Cerebellar cortex (tissue), 1 donor: ENCODE results near the gene MFAP3.
"Not testable (repeated sequence)": the region's sequence is repeated elsewhere in the genome, so short reads cannot be mapped to it uniquely, and the experiment has no call there.

Experiments
- DNase-seq: peaks from one replicate; pipeline ENCODE4 v3.0.0-alpha.2; 2015; ENCODE audit warnings: low spot score

Gene MFAP3

DNA sequence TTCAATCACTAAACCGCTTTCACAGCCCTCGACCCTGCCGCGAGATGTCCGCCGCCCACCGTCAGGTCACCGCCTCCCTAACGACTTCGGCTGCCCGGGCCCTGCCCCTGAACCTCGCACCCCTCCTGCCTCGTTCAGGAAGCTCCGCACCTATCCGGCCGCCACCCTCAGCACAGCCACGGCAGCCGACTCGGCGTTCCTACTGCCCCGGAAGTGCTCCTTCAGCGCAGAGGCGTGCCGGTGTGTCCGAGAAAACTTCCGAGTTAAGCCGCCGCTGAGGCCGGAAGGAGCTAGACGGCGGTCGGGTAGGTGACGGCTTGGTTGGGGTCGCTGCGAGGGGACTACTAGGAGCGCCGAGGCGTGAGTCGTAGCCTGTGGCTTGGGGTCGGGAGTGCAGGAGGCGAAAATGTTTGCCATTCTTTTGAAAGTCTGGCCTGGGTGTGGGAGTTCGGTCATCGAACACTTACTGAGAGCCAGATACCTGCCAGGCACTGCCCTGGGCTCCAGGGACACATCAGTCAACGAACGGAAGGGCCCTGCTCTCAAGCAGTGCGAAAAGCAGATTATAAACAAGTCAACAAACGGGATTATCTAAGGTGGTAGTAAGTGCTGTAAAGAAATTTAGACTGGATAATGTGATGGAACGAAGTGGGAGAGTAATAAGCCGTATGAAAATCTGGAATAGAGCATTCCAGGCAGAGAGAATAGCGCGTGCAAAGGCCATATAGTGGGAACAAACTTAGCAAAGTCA lies at the start of gene MFAP3, which contains the start of gene FAM114A2:
TSS of gene MFAP3 (plus strand) at position 261 of the 751 bp plus-strand sequence. CDS start 10,756 bp downstream, outside the sequence.
TSS of gene FAM114A2 (minus strand) at position 204 of the 751 bp plus-strand sequence. CDS start 3,957 bp downstream, outside the sequence.
- DNase-seq: peak; percentile 88

DNA sequence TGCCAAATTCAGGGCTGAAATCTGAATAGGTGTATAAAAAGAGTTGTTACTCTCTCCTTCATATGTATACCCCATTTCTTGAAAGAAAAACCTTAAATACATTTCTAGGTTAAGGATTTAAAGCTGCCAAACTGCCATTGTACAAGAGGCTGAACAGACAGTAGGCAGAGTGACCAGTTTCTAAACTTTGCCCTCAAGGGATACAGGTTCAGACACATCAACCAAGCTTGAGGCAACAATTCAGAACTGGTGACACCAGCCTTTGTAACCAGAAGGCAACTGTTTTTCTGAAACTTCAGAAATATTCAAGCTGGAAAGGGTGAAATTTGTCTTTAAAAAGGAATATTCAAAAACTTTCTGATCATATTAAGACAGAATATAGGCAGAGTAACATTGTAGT lies 47.6 kb upstream of the MFAP3 start:
- DNase-seq: no peak

DNA sequence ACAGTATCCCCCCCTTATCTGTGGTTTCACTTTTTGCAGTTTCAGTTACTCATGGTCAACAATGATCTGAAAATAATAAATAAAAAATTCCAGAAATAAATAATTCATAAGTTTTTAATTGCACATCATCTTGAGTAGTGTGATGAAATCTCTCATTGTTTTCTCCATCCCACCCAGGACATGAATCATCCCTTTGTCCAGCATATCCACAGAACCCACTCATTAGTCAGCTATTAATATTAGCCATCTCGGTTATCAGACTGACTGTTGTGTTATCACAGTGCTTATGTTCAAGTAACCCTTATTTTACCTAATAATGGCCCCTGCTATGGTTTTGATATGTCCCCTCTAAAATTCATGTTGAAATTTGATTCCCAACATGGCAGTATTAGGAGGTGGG lies 40.8 kb upstream of the MFAP3 start:
- DNase-seq: no peak

DNA sequence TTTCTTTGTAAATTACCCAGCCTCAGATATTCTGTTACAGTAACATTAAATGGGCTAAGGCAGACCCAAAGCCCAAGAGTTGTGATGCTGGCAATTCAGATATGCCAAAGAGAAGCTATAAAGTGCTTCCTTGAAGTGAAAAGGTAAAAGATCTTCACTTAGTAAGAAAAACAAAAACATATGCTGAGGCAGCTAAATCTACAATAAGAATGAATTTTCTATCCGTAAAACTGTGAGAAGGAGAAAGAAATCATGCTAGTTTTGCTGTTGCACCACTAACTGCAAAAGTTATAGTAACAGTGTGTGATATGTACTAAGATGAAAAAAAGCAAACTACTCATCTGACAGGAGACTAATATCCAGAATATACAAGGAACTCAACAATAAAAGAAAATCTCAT lies 40.0 kb upstream of the MFAP3 start:
- DNase-seq: no peak

DNA sequence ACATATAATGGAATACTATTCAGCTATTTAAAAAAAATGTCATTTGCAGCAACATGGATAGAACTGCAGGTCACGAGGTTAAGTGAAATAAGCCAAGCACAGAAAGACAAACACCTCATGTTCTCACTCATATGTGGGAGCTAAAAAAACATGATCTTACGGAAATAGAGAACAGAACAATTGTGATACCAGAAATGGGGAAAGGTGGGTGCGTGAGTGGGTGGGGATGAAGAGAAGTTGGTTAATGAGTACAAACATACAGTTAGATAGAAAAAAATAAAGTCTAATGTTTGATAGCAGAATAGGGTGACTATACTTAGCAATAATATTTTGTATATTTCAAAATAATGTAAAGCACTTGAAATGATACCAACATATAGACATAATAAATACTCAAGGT lies 38.8 kb upstream of the MFAP3 start:
- DNase-seq: no peak

DNA sequence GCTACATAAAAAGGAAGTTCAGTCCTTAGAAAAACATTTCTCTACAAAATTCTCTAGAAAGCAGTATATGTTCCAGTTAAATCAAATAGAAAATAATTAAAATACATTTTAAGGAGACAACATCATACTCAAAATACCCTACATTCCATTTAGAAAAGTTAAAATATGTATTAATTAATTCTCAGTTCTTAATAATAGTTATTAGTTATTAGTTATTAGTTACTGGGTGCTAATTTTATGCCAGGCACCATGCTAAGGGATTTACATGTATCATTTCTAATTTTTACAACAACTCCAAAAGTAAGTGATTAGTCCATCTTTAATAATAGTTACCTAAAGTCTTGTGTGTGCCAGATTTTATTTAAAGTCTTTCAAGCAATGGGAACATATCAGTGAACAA lies 38.1 kb upstream of the MFAP3 start:
- DNase-seq: no peak

DNA sequence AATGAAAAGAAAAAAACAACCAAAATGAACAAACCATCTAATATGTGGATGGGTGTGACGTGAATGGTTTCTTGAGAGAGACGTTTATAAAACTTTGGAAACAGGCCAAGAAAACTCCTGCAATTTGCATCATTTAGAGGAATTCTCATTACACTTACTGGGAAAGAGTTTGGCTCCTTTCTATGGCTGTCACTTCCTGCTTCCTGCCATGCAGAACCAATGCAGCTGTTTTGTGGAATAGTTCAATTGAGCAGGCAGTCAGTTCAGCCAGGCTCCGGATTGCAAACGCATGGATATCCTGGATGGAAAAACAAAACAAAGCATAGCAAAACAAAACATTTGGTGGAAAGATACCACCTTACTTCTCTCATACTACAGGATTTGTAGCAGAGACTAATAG lies 36.7 kb upstream of the MFAP3 start:
- DNase-seq: no peak

DNA sequence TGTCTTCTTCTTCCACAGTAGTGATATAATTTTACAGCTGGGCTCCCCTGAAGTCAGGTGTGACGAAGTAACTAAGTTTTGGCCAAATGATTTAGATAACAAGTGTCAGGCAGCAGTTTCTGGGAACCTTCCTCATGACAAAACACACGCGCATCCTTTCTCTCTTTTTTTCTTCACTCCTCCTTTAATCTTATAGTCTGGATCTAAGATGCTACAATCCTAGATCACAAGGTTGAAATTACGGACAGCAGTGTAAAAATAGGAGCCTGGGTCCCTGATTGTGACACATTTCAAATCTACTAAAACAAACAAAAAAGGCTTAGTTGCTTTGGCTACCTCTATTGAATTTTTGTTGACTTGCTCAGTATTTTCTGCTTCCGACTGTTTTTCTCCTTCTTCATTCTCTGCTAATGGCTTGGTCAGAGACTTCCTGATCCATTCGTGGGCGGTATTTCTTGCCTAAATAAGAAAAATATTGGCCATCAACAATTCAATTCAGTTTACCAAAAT lies 36.2 kb upstream of the MFAP3 start:
- no peak for DNase-seq

DNA sequence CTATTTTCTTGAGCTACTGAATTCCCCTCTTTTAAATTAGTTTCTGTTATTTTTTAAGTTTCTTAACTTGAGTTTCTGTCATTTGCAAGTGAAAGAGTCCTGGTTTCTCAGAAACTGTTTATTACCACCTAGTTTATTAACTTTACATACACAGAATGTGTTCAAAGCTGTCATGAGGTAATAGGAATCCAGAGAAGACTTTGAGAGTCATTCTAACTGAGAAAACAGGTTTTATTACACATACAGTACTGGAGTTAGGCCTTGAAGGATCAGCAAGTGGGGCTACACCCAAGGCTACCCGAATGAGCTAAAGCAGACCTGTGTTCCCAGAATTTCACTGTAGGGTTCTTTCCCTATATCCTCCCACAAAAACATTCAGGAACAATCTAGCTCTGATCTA lies 33.1 kb upstream of the MFAP3 start:
- no peak for DNase-seq

DNA sequence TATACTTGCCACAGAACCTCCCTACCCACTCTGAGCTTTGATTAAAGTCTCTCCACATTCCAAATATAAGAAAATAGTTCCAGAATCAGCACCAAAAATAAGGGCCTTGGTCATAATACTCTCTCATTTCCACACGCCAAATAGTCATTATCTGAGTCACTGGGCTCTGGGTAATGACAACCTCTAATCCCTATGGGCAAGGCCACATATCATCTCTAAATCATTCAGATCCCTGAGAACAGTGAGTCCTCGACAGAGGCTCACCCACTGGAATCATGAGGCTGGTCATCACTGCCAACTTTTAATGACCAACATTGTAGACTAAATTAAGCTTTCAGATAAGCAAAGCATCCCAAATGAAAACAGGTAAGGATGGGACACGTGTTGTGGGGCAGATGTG lies 28.1 kb upstream of the MFAP3 start:
- DNase-seq: no peak

DNA sequence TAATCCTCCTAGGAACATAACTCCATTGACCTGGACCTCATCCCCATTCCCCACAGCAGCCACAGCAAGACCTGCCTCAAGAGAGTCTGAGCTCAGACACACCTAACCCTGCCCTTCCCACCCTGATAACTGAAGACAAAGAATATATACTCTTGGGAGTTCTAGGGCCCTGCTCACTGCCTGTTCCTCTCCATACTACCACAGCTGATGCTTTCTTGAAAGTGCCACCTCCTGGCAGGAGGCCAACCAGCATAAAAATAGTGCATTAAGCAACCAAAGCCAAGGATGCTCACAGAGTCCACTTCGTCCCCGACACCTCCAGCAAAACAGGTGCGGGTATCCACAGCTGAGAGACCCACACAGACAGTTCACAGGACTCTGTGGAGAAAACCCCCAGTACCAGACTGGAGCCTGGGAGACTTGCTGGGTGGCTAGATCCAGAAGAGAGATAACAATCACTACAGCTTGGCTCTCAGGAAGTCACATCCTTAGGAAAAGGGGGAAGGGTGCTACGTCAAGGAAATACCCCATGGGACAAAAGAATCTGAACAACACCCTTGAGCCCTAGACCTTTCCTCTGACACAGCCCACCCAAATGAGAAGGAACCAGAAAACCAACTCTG lies 23.6 kb upstream of the MFAP3 start:
- no peak for DNase-seq

DNA sequence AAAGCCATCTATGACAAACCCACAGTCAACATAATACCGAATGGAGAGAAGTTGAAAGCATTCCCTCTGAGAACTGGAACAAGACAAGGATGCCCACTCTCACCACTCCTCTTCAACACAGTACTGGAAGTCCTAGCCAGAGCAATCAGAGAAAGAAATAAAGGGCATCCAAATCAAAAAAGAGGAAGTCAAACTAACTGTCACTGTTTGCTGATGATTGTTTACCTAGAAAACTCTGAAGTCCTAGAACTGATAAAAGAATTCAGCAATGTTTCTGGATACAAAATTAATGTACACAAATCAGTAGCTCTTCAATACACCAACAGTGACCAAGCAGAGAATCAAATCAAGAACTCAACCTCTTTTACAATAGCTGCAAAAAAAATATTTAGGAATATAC lies 19.8 kb upstream of the MFAP3 start:
- DNase-seq: not testable (repeated sequence)

DNA sequence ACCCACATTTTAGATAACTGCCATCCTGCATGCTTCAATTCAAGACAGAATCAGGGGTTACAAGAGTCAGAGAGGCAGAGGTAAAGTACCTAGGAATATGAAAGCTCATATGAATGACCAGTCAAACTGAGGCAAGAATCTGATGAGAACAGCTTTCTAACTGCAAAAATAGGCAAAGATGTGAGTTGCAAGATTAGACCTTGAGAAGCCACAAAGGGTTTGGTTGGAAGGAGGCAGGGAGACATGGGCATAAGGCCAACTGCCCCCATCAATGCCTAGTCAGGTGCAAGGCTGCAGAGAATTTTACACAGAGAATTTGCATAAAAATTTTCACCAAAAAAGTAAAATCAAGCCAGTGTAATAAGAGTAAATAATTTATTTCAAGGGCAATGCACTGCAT lies 12.8 kb upstream of the MFAP3 start:
- DNase-seq: no peak

DNA sequence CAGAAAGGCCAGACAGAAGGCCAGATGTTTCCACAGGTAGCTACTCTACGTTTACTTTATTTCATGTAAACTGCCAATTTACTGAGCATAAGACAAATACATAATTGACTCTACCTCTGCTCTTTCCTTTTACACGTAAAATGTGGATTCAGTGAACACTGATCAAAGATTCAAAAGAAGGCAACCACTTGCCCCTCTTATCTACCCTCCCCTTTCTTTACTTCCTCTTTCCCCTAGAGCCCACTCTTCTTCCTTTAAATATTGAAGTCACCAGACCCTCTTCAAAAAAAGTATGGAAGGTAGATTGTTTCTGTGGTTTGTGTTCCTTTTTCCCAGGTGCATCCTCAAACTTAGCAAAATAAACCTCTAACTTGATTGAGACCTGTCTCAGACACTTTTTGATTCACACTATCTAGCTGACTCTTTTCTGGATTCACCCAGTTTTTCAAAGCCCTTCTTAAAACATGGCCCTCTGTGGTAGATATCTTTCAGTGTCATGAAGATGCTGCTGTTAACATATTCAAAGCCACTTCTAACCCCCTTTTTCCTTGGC lies 6.8 kb upstream of the MFAP3 start:
- no peak for DNase-seq

DNA sequence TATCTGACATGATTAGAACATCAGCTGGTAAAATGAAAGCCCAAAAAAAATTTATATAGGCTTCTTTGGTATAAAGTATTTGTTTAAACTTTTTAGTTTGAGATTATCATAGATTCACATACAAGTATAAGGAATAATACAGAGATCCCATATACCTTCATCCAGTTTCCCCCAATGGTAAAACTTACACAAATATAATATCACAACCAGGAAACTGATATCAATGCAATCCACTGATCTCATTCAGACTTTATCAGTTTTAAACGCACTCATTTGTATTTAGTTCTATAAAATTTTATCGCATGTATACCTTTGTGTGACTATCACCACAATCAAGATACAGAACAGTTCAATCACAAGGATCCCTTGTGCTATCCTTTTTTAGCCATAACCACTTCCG lies 3.8 kb upstream of the MFAP3 start:
- DNase-seq: no peak

DNA sequence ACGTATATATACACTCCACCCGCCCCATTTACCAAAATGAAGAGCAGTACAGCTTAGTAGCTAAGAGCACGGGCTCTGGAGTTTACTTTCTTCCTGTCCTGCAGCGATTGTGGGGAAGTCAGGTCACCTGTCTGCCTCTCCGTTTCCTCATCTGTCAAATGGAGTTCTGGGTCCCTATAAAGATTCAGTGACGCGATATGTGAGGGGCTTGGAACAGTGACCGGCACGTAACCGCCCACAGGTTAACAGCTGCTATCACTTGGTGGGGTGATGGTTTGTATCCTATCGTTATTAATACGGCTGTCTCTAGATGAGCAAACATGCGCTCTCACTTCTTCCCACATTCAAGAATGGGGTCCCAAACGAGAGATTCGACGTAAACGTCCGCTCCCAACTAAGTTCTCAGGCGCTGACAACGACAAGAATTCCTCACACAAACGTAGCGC lies 483 bp upstream of the MFAP3 start:
- no peak for DNase-seq

DNA sequence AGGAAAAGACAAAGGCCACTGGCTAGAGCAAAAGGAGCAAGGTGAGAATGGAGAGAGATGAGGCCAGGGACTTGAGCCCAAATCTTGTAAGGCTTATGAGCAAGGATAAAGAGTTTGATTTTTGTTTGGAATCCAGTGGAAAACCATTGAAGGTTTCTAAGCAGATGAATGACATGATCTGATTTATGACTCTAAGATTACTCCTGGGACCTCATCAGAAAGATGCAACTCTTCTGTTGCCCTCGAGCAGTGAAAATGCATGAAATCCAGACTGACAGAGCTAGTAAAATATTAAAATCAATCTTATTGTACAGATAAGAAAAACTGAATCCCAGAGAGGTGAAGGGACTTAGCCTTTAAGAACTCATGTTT lies 677 bp downstream of the MFAP3 start:
- peak; percentile 7 for DNase-seq

DNA sequence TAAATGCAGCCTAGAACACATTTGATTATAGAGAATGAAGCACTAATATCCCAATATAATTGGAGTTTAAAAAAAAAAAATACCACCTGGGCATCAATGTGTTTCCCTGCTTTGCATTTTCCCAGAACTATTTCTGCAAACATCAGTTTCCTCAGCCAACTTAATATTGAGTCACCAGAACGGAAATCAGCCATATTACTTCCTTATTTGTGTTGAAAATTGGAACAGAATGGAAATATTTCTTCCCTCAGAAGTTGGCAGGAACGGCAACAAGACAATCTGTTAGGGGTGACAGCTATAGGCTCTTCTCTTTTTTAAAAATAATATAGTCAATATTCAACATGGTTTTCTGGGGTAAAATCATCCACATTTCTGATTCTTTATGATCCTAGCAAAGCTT lies 4.0 kb downstream of the MFAP3 start:
- DNase-seq: no peak

DNA sequence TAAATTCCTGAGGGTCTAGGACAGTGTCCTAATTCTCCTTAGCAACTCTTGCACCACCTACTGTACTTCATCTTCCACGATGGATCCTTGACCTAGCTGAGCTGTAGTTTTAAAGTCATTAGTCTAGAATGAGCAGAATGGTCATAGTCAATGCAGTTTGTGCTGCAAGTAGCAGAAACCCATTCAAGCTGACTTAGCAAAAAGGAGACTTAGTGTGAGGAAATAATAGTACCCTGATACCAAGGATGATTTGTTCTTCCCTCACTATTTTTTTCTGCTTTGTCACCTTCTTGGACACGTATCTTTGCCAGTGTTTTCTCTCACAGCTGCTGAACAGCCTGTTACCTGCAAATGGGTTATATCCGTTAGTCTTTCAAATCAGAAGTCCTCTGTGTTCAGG lies 5.3 kb downstream of the MFAP3 start:
- DNase-seq: no peak

DNA sequence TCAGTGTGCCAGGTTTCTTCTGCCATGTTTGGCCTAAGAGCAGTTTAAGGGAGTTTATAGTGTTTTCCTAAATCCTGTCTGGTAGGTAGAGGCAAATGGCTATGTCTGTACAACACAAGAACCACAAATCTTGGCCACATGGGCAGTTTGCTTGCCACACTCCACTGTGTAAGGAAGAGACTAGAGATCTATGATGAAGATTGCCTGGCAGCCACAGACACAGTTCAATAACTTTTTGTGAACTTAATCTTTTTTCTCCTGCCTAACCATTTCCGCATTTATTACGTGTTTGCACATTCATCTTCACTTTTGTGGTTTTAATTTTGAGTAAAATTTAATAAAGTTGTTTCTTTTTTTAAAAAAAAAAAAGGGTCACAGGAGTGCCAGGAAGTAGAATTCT lies 5.8 kb downstream of the MFAP3 start:
- no peak for DNase-seq

DNA sequence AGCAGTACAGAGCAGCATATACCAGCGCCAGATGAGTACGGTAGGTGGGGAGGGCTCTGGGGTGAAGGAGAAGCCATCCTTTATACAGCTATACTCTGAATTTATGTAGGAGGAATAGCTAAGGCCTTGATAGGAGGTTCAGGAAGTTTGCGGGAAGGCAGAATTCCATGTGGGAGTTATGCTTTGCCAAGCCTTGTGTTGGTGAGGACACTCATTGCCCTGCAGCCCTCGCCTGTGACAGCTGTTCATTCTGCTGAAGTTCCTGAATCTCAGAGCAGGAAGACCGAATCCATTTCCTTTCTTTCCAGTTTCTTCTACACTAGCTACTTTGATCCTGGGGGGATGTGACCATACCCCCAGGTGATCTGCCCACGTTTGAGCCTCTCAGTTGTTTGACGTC lies 7.7 kb downstream of the MFAP3 start:
- DNase-seq: no peak

DNA sequence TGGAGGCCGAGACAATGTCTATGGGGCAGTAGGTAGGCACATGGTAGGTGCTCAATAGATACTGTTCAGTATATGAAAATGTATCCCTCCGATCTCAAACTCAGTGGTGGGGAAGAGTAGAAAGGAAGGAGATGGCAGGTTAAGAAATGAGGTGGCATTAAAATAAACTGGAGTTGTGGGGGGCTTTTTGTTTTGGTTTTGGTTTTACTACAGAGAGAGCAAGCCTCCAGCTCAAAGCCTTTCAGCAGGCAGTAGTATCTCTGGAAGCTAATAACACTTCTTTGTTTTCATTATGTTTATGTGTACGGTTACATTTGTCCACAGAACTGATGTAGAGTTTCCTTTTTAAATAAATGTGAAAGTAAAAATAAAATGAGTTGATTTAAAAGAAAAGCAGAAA lies 8.6 kb downstream of the MFAP3 start:
- DNase-seq: no peak

DNA sequence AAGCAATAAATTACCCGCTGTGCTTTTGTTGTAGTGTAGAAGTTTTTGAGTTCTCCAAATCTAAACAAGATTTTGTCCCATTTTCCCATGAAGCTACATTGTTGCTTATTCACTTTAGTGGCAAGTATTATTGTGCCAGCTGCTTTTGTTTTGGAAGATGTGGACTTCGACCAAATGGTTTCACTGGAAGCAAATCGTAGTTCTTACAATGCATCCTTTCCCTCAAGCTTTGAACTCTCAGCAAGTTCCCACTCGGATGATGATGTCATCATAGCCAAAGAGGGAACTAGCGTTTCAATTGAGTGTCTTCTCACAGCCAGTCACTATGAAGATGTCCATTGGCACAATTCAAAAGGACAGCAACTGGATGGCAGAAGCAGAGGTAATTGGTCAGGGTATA lies 10.9 kb downstream of the MFAP3 start:
- no peak for DNase-seq
